Endothelial cell of umbilical vein (primary cell): Measurements from ENCODE around the gene PLK1. TPM values are rescaled to one million over a fixed set of nuclear protein-coding genes. Genes with fewer than 3 reads are reported as not detected.

Source experiments
- BruUV-seq: library from RNA; stranded (reverse); fragments of 400-500 nt; replicated peaks from 2 replicates; lab custom pipeline; 2021; lab: Mats Ljungman, UMichigan
- CTCF ChIA-PET: fragments of 300-600, 350-600 bp; sonication (Branson Sonifier 250); formaldehyde crosslinking; loops from one replicate; lab custom pipeline; 2021; ENCODE audit warnings: antibody characterized with exemption, inconsistent platforms; lab: Charles Lee
- POLR2A ChIA-PET: fragments of 300-600, 350-600 bp; sonication (Branson Sonifier 250); formaldehyde crosslinking; loops from one replicate; lab custom pipeline; 2021; ENCODE audit warnings: antibody characterized with exemption, inconsistent platforms; lab: Charles Lee
- DNase-seq: peaks from one replicate; pipeline ENCODE4 v3.0.0-alpha.2; 2011; ENCODE audit warnings: low read depth, low spot score
- FAIRE-seq: peaks from 2 replicates; lab custom pipeline; 2011; peaks lifted over from hg19 to GRCh38; lab: Jason Lieb, UNC
- H2AFZ ChIP-seq: 2 replicates; pipeline ENCODE4 v1.6.0; 2012; ENCODE audit warnings: low read depth, low read length, control low read depth, inconsistent platforms
- H3K27ac ChIP-seq: 2 replicates; pipeline ENCODE4 v1.5.1; 2011; ENCODE audit warnings: low read depth, mild to moderate bottlenecking, control low read depth, low read length, moderate library complexity; ENCODE audit not compliant: insufficient read depth
- H3K27me3 ChIP-seq, 2 experiments: 2 replicates each; pipeline versions ENCODE4 v1.6.0 to v1.6.1; 2011; ENCODE audit warnings: low read length in 2 of 2, mixed read lengths in 1 of 2; ENCODE audit not compliant: control insufficient read depth in 2 of 2, insufficient read depth in 2 of 2
- H3K36me3 ChIP-seq, 2 experiments: 2 replicates in 1 of 2; 3 replicates in 1 of 2; pipeline ENCODE4 v1.5.1; 2011; ENCODE audit warnings: low read length in 2 of 2, mild to moderate bottlenecking in 1 of 2, moderate library complexity in 1 of 2; ENCODE audit not compliant: control insufficient read depth in 2 of 2, insufficient read depth in 2 of 2; ENCODE audit errors: extremely low read depth in 1 of 2
- H3K4me1 ChIP-seq: 3 replicates; pipeline ENCODE4 v1.5.1; 2011; ENCODE audit warnings: mild to moderate bottlenecking, low read length; ENCODE audit not compliant: control insufficient read depth, insufficient read depth; ENCODE audit errors: extremely low read depth
- H3K4me2 ChIP-seq: 2 replicates; pipeline ENCODE4 v1.6.1; 2011; ENCODE audit warnings: low read length, control low read depth, mixed read lengths; ENCODE audit not compliant: insufficient read depth
- H3K4me3 ChIP-seq, 3 experiments: fragments of 200-600 bp in 1 of 3; sonication (generic), shearing (Covaris generic) in 1 of 3; replicated peaks in 1 of 3; 2 replicates each; pipeline ENCODE4 v1.5.1; 2011 to 2016; ENCODE audit warnings: control low read depth in 3 of 3, low read length in 3 of 3, mild to moderate bottlenecking in 2 of 3, inconsistent platforms in 1 of 3, low read depth in 1 of 3, moderate library complexity in 1 of 3; ENCODE audit not compliant: insufficient read depth in 1 of 3
- H3K79me2 ChIP-seq: 2 replicates; pipeline ENCODE4 v1.6.0; 2012; ENCODE audit warnings: low read length, inconsistent platforms; ENCODE audit not compliant: control insufficient read depth, insufficient read depth
- H3K9ac ChIP-seq: replicated peaks from 2 replicates; pipeline ENCODE3; 2011; ENCODE audit warnings: low read length, control low read depth; ENCODE audit not compliant: insufficient read depth; ENCODE audit errors: extremely low read depth
- H3K9me1 ChIP-seq: replicated peaks from 3 replicates; pipeline ENCODE4 v1.6.0; 2011; ENCODE audit warnings: mild to moderate bottlenecking, low read length; ENCODE audit not compliant: control insufficient read depth, insufficient read depth; ENCODE audit errors: extremely low read depth
- H3K9me3 ChIP-seq: replicated peaks from 2 replicates; pipeline ENCODE4 v1.5.1; 2012; ENCODE audit warnings: low read length, inconsistent platforms; ENCODE audit not compliant: control insufficient read depth, insufficient read depth
- H4K20me1 ChIP-seq: replicated peaks from 2 replicates; pipeline ENCODE3; 2011; ENCODE audit warnings: mild to moderate bottlenecking, low read length; ENCODE audit not compliant: control insufficient read depth, insufficient read depth; ENCODE audit errors: extremely low read depth
- EZH2 ChIP-seq: IDR thresholded peaks from 2 replicates; pipeline ENCODE4 v1.6.1; 2012; ENCODE audit warnings: borderline replicate concordance, low read depth, mild to moderate bottlenecking, moderate library complexity, low read length, inconsistent platforms; ENCODE audit not compliant: severe bottlenecking
- FOS ChIP-seq: IDR thresholded peaks from 2 replicates; pipeline ENCODE4 v1.6.1; 2011; ENCODE audit warnings: mild to moderate bottlenecking, low read length, moderate library complexity, borderline replicate concordance; ENCODE audit not compliant: insufficient read depth
- GATA2 ChIP-seq: IDR thresholded peaks from 2 replicates; pipeline ENCODE4 v1.7.0; 2011; ENCODE audit warnings: low read depth, mild to moderate bottlenecking, moderate library complexity, mixed read lengths, low read length; ENCODE audit not compliant: insufficient read length, insufficient read depth
- JUN ChIP-seq: IDR thresholded peaks from 2 replicates; pipeline ENCODE4 v1.6.1; 2011; ENCODE audit warnings: borderline replicate concordance, low read depth; ENCODE audit not compliant: insufficient read length, insufficient read depth
- MYC ChIP-seq: IDR thresholded peaks from one replicate; pipeline ENCODE4 v1.6.1; 2011; ENCODE audit warnings: mild to moderate bottlenecking, low read depth, low read length
- POLR2A ChIP-seq: IDR thresholded peaks from 2 replicates; pipeline ENCODE4 v1.6.1; 2012; ENCODE audit warnings: low read depth, mild to moderate bottlenecking, control low read depth, low read length
- POLR2AphosphoS5 ChIP-seq: IDR thresholded peaks from 2 replicates; pipeline ENCODE4 v1.6.1; 2012; ENCODE audit warnings: low read depth, mild to moderate bottlenecking, control low read depth, low read length, moderate library complexity; ENCODE audit not compliant: insufficient read depth
- dilution Hi-C: fragments of 300-500 bp; cut with MboI; formaldehyde crosslinking; loops from one replicate; pipeline ENCODE4 v1.15.0; 2019; ENCODE audit warnings: low sequenced_read_pairs; ENCODE audit not compliant: extremely low pct_ligation_motif_present
- intact Hi-C: fragments of 100-400 bp; cut with micrococcal nuclease; formaldehyde crosslinking; loops from one replicate; pipeline ENCODE4 v1.10.0; 2022
- polyA plus RNA-seq, 4 experiments: library from polyadenylated mRNA; depleted of rRNA in 3 of 4; stranded (reverse) in 3 of 4; unstranded in 1 of 4; fragments of >200 nt; gene quantifications; 2 replicates each; pipeline versions ENCODE4 v1.2.1 to v1.2.3, GENCODE V29; 2011 to 2012; ENCODE audit warnings: missing spikeins in 1 of 4
- total RNA-seq: library from RNA; stranded (reverse); gene quantifications from 2 replicates; pipeline ENCODE4 v1.2.3, GENCODE V29; 2021
- TF ChIP-seq, protein P1 (sequence below), 2 donors: IDR thresholded peaks; 1 replicate in 1 of 2; 2 replicates in 1 of 2; pipeline ENCODE4 v1.5.1; 2011; ENCODE audit warnings: low read length in 2 of 2, mild to moderate bottlenecking in 2 of 2, moderate library complexity in 2 of 2, control low read depth in 1 of 2, inconsistent platforms in 1 of 2, low read depth in 1 of 2; ENCODE audit not compliant: insufficient read depth in 1 of 2; ENCODE audit errors: extremely low read depth in 1 of 2
- TF ChIP-seq, protein P2 (sequence below): IDR thresholded peaks from 2 replicates; pipeline ENCODE4 v1.6.1; 2011; ENCODE audit not compliant: insufficient read depth, insufficient read length

PLK1 gene
- total and polyA plus RNA-seq, 2 donors (not counting 3 experiments of a cell fraction or from before 2014, with no cell fraction given): 94.9 to 109 TPM

DNA sequence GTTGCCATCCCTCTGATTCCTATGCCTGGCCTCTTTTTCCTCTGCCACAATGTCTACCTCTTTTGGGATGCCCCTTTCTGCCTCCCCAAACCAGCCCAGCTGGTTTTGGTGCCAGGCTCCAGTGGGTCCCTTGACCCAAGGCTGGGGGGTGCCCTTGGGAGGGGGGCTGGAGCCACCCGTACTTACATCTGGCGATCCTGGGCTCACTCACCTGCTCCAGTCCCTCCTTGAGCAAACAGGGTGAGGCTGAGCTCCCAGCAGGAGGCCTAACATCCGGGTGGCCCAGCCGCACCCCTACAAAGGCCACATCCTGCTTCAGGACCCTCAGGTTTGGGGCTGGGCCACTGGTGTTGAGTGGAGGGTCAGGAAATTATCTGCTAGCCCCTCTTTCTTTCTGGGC lies 33.1 kb downstream of the PLK1 start:
- Histone ChIP-seq H3K4me3 (no peak overlapping the region), H4K20me1 (no peaks in the 10 kb centered on the region), H3K36me3 (no peaks in the 10 kb centered on the region), H3K9ac (no peak overlapping the region), H3K4me1 (no peaks in the 10 kb centered on the region), H3K27ac (no peak overlapping the region), H3K79me2 (no peaks in the 10 kb centered on the region), H3K4me2 (no peak overlapping the region), H3K27me3 (peaks cover 13 to 20% of the 10 kb centered on the region in 2 experiments), H3K9me1 (no peaks in the 10 kb centered on the region), H2AFZ (no peak overlapping the region), H3K9me3 (no peaks in the 10 kb centered on the region)
- intact Hi-C loops: no loop called here
- ChIA-PET POLR2A (no interaction called here), CTCF (interaction anchor here (0.9 kb wide), 1 partner anchor 16 kb away, joined by 3 read pairs; no protein-coding TSS in a partner anchor)
- no peak for TF ChIP-seq FOS
- no peak for TF ChIP-seq MYC
- TF ChIP-seq POLR2AphosphoS5: no peak
- TF ChIP-seq EZH2: no peak
- TF ChIP-seq JUN: no peak
- TF ChIP-seq GATA2: no peak
- TF ChIP-seq, protein P1, sequence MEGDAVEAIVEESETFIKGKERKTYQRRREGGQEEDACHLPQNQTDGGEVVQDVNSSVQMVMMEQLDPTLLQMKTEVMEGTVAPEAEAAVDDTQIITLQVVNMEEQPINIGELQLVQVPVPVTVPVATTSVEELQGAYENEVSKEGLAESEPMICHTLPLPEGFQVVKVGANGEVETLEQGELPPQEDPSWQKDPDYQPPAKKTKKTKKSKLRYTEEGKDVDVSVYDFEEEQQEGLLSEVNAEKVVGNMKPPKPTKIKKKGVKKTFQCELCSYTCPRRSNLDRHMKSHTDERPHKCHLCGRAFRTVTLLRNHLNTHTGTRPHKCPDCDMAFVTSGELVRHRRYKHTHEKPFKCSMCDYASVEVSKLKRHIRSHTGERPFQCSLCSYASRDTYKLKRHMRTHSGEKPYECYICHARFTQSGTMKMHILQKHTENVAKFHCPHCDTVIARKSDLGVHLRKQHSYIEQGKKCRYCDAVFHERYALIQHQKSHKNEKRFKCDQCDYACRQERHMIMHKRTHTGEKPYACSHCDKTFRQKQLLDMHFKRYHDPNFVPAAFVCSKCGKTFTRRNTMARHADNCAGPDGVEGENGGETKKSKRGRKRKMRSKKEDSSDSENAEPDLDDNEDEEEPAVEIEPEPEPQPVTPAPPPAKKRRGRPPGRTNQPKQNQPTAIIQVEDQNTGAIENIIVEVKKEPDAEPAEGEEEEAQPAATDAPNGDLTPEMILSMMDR (IDR thresholded peaks at IDR 0.05; ENCODE audit: extremely low read depth in 1 of 2, insufficient read depth in 1 of 2, low read depth in 1 of 2, low read length in 2 of 2): no peak
- no peak for TF ChIP-seq POLR2A
- TF ChIP-seq, protein P2, sequence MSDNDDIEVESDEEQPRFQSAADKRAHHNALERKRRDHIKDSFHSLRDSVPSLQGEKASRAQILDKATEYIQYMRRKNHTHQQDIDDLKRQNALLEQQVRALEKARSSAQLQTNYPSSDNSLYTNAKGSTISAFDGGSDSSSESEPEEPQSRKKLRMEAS: no peak
- FAIRE-seq: no peak
- no peak for DNase-seq
- BruUV-seq: no TSS peak
- dilution Hi-C loops: no loop called here
